HG02938 (cell line): ENCODE data around the gene AMZ2.
A peak's percentile ranks its signal among the peaks of the same experiment; 100 is the strongest.
"Not testable (repeated sequence)": the region's sequence is repeated elsewhere in the genome, so short reads cannot be mapped to it uniquely, and the experiment has no call there.

Experiments used
- ATAC-seq: cut with Tn5 transposase; IDR thresholded peaks from one replicate; pipeline ENCODE4 v1.9.1; 2021; ENCODE audit warnings: mild to moderate bottlenecking, moderate library complexity; ENCODE audit not compliant: unreplicated experiment

The AMZ2 gene, protein sequence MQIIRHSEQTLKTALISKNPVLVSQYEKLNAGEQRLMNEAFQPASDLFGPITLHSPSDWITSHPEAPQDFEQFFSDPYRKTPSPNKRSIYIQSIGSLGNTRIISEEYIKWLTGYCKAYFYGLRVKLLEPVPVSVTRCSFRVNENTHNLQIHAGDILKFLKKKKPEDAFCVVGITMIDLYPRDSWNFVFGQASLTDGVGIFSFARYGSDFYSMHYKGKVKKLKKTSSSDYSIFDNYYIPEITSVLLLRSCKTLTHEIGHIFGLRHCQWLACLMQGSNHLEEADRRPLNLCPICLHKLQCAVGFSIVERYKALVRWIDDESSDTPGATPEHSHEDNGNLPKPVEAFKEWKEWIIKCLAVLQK

DNA sequence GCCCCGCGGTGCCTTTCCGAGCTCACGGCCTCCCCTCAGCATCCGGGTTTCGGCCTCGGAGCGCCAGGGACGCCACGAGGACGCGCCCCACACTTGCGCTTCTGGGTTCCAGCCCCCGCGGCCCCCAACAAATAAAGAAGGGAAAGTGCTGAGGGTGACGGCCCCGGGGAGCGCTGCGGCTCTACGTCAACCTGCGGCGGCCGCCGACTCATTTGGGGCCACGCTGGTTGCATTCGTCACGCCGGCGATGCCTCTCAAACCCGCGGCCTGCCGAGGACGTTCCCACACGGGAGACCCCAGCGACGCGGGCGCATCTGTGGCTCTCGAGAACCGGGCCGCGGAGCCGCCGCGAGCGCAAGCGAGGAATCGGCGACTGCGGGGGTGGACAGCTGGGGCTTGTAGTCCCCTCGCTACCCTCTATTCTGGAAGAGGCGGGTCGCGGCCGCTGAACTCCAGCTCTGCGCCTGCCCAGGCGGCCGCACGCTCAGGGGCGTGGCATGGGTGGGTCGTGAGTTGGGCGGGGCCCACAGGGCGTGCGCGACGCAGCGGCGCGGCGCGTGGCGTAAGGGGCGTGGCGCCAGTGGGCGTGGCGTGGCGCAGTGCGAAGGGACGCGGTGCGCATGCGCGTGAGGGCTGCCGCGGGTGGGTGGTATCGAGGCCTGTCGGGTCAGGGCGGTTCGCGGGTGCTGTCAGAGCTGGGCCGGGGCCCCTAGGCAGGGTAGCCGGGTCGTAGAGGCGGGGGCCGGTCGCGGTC is at the start of gene AMZ2:
Gene AMZ2, plus strand, starts transcription at position 599 of the 754 bp plus-strand sequence. CDS start 2,145 bp downstream, outside the sequence.
- ATAC-seq = peak; percentile 85

DNA sequence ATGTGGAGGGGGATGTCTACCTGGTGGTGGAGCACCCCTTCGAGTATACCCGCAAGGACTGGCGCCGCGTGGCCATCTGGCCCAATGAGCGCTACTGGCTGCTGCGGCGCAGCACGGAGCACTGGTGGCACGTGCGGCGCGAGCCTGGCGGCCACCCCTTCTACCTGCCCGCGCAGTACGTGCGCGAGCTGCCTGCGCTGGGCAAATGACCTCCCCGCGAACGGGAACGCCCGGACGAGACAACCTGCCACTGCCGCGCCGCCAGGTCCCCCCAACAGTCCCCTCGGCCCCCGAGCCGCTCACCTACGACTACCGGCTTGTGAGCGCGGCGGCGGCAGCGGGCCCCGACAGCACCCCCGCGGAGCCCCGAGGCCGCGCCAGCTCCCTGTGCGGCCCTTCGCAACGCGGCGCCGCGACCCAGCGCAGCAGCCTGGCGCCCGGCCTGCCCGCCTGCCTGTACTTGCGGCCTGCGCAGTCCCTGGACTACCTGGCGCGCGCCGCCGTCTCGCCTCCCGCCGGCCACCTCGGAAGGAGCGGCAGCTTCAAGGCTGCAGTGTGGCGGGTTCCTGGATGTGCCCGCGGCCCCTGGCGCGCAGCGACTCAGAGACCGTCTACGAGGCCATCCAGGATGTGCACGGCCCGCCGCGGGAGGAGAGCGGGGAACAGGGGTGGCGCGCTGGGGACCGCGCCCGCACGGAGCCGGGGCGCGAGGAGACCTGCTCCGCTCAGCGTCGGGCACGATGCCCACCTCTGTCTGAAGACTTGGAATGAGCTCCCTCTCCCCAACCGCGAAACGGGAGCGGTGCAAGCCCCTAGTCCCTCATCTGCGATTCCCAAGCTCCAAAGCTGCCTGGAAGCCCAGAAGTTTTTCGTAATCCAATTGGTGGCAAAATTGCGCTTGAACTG is 48.7 kb upstream of the AMZ2 start:
- no peak for ATAC-seq

DNA sequence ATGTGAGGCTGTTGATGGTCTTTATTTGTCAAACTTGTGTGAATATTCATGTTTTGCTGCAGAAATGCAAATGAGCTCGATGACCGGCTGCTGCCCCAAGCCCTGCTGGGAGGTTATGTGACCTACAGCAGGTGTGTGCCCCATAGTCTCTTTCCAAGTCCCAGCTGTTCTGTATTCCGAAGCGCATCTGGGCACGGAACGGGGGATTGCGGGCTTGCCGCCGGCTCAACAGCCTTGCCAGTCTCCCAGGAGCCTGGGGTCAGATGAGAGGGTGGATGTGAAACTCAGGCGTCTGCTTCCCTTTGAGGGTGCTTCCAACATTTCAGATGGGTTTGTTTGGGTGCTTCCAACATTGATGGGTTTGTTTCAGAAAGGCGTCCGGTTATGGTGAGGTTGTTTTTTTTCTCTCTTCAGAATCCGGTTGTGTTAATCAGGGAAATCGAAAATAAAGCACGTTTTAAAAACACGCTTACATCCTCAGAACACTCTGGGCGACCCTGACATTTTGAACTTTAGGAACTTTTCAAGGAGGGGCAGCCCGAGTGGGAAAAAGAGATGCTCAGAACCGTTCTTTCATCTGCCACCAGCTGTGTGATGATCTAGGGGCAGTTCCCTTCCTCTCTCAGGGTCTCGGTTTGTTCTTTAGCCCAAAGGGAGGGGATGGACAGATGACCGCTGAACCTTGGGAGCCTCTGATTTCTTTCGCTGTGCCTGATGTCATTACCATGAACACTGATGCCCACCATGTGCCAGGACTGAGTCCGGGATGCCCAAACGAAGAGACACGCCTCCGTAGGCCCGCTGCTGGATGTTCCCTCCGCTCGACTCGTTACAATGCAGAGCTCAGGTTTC is 47.8 kb upstream of the AMZ2 start:
- no peak for ATAC-seq

DNA sequence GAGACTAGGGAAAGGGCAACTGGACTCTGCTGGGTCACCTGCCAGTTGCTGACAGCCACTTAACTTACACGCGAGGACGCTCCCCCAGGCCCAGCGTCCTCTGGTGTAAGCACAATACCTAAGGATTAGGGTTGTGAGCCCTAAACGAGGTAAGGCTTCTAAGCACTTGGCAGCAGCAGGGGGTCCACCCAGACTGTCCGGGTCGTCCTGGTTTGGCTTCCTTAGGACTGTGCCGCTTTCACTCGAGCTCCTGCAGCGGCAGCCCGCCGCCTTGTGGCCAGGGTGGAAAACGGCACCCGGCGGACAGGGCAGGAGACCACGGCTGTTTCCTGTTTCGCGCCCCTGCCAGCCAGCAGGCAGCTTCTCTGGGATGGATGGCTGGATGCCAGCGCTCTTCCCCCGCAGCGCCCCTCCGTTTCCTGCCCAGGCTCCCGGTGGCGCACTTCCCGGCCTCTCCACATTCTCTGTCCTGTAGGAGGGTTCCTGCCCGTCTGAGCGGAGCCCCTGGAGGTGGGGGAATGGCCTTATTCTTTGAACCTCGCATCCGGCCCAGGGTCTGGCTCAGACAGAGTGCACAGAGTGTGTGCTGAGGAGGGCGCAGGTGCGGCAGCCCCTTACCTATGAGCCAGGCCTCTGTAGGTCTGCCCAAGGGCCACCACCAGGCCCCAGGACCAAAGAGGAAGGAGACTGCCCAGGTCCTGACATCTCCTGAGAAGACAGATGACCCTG is 47.0 kb upstream of the AMZ2 start:
- ATAC-seq = peak; percentile 35

DNA sequence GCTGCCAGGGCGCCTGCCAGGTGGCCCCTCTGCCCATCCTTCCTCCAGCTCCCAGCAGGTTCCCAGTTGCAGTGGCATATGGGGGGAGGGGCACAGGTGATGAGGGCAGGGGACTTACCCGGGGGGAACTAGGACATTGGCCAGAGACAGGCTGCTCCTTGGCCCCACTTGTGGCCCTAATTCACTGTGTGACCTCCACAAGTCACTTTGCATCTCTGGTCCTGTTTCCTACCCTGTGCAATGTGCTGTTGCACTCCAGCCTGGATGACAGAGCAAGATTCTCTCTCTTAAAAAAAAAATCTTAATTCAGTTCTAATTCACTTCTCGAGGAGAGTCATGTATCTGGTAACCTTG is 46.4 kb upstream of the AMZ2 start:
- ATAC-seq = not testable (repeated sequence)

DNA sequence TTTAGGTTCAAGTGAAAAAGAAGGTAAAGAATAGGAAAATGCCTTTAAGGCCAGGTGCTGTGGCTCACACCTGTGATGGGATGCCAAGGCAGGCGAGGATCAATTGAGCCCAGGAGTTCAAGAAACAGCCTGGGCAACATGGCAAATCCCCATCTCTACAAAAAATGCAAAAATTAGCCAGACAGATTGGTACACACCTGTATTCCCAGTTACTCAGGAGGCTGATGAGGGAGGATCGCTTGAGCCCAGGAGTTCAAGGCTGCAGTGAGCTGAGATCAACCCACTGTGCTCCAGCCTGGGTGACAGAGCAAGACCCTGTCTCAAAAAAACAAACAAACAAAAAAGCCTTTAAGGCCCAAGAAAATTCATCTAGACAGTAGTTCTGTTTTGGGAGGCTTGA is 45.5 kb upstream of the AMZ2 start:
- not testable (repeated sequence) for ATAC-seq

DNA sequence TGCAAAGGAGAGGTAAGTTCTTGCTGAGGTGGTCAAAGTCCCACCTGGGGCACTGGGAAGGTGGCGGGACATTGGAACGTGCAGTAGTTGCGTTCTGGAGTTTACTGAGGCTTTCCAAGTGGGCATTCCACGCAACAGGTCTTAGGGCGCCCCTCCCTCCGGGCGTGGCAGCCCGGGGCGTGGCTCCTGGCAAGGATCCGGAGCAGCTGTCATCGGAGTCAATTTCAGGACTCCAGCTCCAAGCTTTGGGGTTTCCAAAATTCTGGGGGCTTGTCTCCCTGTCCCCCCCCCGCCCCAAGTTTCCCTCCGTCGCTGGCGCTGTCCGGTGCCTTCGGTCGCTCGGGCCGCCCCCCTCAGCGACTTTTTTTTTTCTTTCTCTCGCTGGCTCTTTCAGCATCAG is 43.1 kb upstream of the AMZ2 start:
- no peak for ATAC-seq

DNA sequence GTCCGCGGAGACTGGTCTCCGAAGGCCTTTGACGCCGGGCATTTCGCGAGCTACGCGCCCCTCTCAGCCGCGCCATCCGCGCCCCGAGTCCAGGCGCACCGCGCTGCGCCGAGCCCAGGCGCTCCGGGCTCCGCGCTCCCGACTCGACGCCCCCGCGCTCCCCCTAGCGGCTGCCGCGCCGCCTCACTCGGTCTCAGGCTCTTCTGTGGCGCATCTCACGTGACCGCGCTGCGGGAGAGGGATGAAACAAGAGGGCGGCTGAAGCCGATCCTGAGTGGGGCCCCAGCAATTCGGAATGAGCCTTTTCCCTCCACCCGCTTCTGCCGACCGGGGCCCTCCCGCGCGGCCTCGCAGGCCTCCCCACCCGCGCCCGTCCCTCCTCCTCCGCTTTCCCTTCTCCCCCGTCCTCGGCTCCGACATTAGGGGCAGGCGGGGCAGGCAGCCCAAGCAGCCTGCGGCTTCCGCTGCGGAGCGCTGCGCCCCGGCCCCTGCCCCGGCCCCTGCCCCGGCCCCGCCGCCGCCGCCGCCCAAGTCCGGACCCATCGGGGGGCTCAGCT is 42.5 kb upstream of the AMZ2 start:
- ATAC-seq = peak; percentile 88

DNA sequence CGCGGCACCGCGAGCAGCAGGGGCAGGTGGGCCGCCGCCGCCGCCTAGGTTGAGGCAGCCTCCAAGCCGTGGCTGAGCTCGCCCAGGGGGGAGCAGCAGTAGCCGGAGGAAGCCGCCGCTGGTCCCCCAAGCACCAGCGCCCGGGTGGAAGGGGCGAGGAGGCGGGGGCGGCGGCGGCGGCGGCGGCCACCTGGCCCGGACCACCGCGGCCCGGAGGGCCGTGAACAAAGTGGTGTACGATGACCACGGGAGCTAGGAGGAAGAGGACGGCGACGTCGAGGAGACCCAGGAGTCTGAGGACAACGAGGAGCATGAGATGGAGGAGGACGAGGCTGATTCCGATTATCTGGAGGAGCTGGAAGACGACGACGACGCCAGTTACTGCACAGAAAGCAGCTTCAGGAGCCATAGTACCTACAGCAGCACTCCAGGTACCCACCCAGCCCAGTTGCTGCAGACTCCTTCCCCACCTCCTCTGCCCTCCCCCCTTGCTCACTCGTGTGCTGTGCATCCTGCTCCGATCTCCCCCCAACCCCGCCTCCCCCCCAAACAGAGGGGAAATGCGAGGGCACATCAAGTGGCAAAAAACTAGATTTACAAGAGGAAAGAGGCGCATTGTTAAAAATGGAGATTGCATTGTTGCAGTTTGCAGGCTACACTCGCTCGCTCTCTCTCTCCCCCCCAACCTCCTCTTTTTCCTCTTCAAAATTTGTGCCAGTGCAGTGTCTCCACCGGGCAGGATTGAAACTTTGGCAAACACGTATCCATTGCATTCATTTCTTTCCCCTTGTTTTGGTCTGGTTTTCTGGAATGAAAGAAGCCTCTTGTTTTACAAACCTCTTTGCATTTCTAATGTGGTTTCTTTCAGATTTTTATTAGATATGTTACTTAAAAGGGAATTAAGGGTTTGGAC is 41.8 kb upstream of the AMZ2 start:
- peak; percentile 27 for ATAC-seq

DNA sequence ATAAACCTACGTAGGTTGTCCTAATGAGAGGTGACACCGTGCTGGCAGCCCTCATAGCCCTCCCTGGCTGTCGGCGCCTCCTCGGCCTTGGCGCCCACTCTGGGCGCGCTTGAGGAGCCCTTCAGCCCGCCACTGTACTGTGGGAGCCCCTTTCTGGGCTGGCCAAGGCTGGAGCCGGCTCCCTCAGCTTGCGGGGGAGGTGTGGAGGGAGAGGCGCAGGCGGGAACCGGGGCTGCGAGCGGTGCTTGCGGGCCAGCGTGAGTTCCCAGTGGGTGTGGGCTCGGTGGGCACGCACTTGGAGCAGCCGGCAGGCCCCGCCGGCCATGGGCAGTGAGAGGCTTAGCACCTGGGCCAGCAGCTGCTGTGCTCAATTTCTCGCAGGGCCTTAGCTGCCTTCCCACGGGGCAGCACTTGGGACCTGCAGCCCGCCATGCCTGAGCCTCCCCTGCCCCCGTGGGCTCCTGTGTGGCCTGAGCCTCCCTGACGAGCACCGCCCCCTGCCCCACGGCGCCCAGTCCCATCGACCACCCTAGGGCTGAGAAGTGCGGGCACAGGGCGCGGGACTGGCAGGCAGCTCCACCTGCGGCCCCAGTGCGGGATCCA is 40.1 kb upstream of the AMZ2 start:
- no peak for ATAC-seq

DNA sequence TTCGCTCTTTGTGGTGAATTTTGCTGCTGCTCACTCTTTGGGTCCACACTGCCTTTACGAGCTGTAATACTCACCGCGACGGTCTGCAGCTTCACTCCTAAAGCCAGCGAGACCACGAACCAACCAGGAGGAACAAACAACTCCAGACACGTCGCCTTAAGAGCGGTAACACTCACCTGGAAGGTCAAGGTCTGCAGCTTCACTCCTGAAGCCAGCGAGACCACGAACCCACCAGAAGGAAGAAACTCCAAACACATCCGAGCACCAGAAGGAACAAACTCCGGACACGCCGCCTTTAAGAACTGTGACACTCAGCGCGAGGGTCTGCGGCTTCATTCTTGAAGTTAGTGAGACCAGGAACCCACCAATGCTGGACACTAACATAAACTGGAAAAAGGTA is 39.2 kb upstream of the AMZ2 start:
- not testable (repeated sequence) for ATAC-seq

DNA sequence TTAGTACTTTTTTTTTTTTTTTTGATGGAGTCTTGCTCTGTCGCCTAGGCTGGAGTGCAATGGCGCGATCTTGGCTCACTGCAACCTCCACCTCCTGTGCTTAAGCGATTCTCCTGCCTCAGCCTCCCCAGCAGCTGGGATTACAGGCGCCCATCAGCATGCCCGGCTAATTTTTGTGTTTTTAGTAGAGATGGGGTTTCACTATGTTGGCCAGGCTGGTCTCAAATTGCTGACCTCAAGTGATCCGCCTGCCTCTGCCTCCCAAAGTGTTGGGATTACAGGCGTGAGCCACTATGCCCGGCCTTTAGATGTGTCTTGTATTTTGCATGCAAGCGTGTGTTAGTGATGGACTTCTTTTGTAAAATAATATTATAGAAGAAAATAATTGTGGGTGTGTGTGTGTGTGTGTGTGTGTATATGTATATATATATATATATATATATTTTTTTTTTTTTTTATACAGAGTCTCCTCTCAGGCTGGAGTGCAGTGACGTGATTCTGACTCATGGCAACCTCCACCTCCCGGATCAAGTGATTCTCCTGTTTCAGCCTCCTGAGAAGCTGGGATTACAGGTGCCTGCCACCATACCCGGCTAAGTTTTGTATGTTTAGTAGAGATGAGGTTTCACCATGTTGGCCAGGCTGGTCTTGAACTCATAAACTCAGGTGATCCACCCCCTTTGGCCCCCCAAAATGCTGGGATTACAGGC is 38.5 kb upstream of the AMZ2 start:
- ATAC-seq = not testable (repeated sequence)

DNA sequence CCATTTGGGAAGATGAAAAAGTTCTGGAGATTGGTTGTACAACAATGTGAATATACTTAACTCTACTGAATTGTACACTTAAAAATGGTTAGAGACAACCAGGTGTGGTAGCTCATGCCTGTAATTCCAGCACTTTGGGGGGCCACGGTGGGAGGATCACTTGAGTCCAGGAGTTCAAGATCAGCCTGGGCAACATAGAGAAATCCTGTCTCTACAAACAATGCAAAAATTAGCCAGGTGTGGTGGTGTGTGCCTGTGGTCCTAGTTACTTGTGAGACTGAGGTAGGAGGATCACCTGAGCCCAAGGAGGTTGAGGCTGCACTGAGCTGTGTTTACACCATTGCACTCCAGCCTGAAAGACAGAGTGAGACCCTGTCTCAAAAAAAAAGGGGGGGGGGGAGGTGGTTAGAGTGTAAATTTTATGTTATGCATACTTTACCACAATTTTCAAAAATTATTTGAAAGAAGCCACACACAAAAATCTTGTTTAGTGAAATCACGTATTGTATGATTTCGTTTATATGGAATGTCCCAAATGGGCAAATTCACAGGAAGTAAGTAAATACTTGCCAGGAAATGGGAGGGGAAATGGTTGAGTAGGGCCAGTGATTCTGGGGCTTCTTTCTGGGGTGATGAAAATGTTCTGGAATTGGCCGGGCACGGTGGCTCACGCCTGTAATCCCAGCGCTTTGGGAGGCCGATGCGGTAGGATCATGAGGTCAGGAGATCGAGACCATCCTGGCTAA is 37.1 kb upstream of the AMZ2 start:
- ATAC-seq = no peak

DNA sequence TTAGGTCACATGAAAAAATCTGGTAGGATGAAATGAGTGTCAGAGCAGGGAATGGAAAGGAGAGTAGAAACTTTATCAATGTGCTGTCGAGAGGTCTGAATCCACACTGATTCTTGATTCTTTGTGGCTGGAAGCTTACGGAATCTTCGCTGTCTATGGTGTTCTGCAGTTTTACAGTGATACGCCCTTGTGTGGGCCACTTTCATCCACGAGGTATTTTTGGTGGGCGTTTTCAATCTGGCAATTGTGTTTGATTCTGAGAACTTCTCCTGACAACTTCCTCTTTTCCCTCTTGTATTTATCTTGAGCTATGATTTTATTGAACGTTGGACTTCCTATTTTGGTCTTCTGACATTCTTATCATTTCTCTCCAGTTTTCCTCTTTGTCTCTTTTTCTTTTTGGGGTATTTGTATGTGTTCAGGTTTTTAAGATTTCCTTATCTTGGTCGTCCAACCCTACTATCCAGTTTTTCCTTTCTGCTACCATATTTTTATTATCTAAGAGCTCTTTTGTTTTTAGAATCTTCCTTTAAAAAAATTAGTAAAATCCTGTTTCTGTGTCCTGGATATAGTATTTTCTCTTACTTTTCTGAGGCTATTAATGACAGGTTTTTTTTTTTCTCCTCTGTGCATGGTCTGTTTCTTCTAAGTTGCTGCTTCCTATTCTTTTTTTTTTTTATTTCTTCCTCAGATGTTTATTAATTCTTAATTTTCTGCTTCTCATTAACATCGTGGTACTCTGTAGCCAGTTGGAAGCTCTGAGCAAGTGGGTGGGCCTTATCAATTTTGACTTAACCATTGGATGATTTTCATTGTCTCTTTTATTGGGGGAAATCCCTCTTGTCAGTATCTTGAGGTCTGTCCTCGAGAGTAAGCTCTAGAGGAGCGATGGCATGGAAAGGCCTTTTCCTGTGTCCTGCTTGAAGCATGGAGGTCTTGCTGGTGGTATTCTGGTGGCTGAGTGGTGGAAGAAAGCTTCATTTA is 34.1 kb upstream of the AMZ2 start:
- ATAC-seq = not testable (repeated sequence)

DNA sequence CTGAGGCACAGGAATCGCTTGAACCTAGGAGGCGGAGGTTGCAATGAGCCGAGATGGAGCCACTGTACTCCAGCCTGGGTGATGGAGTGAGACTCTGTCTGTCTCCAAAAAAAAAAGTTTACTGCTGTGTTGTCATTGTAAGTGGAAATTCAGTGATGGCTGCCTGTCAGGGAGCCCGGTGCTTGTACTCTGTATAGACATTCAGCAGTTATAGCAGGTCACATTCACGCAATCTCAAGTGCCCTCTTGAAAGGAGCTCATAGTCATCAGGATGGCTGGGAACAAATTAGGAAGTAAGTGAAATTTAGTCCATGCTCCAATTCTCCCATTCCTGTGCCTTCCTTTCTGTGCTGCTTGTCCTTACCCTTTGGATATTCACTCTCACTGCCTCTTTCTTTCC is 32.4 kb upstream of the AMZ2 start:
- ATAC-seq = not testable (repeated sequence)
